ENCODE measurements around the gene CCDC127.
"Not testable (repeated sequence)": the region's sequence is repeated elsewhere in the genome, so short reads cannot be mapped to it uniquely, and the experiment has no call there.

Gene CCDC127

DNA sequence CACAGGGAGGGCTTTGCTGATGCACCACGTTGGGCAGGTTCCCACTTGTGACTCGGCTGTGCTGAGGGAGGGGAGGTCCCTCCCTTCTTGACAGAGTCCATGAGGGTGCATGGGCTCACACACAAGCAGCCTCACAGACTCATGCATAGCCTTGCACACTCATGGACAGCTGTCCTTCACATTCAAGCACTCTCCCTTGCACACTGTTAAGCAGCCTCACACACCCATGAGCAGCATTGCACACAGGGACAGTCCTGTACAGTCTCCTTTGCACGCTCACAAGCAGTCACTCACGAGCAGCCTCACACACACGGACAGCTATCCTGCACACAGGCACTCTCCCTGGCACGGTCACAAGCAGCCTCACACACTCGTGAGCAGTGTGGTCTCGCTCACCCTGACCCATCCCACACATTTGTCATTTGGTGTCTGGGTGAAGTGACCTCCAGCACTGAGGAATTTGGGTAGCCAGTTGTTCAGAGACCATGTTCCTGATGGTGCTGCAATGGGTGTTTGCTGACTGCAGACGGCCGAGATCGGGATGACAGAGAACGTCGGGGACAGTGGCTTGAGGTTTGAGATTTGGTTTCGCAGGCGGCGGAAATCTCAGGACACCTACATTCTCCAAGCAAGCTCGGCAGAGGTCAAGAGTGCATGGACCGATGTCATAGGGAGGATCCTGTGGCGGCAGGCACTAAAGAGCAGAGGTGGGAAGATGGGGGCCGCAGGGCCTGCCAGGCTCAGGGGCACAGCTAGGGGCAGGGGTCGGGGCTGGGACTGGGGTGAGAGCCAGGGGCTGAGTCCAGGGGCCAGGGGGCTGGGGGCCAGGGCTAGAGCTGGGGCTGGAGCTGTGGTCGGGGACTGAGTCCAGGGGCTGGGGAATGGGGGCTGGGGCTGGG lies 44.3 kb downstream of the CCDC127 start:
- DNase-seq (ENCODE audit: low read depth in 2 of 2, low spot score in 1 of 2), result no peak

DNA sequence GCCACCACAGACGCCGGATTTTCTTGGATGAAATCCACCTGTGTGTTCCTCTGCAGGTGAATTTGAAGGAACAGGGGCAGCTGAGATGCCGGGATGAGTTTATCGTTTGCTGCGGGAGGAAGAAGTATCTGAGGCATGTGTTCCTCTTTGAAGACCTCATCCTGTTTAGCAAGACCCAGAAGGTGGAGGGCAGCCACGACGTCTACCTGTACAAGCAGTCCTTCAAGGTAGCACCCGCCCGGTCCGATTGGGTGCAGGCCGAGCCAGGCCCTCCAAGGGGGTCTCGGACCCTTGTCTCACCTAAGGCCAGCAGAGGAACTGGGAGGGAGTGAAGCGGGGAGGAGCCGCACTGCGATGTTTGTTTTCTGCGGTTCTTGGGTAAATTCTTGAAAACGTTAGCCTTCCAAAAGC lies 45.1 kb downstream of the CCDC127 start:
- DNase-seq (ENCODE audit: low read depth in 2 of 2, low spot score in 1 of 2), result no peak

DNA sequence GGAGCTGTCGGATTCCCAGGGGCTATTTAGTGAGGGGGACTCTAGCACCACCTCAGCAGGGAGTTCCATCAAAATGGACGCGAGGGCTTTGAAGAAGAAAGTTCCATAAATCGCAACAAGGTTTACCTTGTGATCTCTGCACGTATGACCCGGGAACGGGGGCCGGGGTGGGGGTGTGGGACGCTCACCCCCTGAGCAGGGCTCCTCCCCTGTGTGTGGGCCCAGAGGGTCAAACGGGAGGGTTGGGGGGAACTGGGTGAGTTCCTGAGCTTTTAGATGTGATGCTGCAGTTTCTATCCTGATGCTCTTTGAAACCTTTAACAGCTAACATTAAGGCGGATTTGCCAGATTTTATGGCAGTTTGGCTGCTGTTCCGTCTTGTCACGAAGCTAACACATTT lies 45.5 kb downstream of the CCDC127 start:
- no peak for DNase-seq (ENCODE audit: low read depth in 2 of 2, low spot score in 1 of 2)

DNA sequence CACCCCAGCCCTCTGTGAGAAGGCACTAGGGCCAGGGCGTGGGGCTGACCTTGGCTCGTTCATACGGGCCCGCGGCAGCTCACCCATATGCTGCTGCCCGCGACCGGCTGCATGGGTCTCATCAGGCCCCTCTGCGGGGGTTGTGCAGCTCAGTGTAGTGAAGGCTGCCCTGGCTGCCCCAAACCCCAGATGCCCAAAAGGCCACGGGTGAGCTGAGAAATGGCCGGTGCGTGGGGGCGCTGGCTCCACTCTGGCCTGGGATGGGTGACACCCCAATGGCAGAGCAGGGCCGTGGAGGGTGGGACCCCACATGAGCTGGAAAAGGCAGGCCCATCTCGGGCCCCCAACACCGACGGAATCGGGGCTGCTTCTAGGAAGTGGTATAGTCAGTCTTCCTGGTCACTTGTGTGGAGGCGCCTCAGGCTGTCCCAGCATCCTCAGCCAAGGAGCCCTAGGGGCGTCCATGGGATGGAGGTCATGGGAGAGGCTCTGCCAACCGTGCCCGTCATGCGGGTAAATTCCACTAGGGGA lies 46.1 kb downstream of the CCDC127 start:
- no peak for DNase-seq (ENCODE audit: low read depth in 2 of 2, low spot score in 1 of 2)

DNA sequence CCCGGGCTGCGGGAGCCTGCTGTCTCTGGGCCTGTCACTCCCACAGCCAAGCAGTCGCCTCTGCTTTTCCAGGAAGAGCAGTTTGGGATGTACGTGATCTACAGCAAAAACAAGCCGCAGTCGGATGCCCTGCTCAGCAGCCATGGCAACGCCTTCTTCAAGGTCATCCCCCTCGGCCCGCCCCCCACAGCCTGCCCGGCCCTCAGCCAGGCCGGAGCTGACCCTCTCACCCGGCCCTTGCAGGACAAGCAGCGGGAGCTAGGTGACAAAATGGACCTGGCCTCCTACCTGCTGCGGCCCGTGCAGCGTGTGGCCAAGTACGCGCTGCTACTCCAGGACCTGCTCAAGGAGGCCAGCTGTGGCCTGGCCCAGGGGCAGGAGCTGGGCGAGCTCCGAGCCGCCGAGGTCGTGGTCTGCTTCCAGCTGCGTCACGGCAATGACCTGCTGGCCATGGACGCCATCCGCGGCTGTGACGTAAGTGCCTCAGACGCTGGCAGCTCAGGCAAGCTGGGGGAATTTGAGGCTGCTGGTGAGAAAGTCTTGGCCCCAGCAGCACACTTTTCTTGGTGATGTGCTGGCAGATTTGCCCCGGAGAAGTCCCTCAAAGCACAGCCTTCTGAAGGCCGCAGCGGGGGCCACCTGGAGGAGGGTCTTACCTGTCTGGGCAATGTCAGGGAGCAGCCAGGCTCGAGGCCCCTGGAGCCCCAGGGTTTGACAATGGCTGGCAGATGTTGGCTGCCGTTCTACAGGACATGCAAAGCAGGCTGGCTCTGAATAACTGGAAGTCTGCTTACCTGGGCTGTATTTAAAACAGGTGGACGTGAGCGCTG lies 46.8 kb downstream of the CCDC127 start:
- no peak for DNase-seq (ENCODE audit: low read depth in 2 of 2, low spot score in 1 of 2)

DNA sequence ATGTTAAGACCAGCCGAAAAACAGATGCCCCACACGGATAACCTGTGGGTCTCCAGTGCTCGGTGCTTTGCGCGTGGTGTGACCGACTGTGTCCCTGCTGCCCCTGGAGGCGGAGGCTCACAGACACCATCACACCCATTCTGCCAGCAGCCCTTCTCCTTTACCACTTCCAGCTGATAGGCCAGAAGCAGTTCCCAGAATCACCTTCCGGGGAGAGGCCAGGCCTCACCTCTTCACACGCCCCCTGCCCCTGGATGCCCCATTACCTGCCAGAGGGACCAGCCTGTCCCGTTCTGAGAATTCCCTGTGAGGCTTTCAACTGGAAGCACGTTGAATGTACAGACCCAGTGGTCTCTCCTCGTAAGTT lies 48.2 kb downstream of the CCDC127 start:
- DNase-seq (ENCODE audit: low read depth in 2 of 2, low spot score in 1 of 2), result no peak

DNA sequence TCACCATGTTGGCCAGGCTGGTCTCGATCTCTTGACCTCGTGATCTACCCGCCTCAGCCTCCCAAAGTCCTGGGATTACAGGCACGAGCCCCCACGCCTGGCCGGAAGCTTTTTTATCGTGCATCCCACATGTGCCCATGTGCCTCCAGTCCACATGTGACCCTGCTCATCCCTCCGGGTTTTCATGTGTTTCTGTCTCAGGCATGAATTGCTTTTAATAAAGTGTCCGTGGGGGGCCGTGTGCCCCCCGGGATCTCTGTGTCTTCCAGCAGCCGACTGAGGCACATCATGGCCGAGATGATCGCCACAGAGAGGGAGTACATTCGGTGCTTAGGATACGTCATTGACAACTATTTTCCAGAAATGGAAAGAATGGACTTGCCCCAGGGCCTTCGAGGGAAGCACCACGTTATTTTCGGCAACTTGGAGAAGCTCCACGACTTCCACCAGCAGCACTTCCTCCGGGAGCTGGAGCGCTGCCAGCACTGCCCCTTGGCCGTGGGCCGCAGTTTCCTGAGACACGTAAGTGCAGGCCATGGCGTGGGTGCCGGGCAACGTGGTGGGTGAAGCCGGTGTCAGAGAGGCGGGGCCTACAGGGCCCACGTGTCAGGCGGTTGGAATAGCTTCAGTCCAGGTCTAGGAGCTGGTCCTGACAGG lies 48.8 kb downstream of the CCDC127 start:
- DNase-seq (ENCODE audit: low read depth in 2 of 2, low spot score in 1 of 2), result no peak

DNA sequence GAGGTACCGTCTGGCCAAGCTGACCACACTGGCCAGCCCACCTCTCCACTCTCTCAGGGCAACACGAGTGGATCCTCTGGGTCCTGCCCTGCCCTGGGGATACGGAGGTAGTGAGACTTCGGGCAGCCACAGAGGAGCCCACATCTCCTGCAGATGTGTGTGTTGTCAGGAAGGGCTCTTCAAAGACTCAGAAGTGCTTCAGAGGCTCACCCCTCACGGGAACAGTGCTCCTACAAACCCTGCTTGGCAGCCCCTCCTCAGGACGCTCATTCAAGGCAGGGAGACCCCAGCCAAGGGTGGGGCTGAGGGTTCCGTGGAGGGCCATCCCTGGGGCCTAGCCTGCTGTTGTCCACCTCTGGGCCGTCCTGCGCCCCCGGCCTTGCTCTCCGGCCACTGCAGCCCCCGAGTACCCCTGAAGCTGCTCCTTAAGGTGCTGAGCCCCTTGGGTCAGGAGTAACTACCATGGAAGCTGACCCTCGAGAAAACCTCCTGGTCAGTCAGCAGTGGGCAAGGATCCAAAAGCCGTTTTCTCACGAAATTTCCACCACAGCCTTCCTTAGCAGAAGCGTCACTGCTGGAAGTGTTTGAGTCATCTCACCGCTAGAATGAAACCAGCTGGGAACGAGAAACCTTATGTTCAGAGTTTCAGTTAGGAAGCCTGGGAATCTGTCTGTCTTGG lies 49.8 kb downstream of the CCDC127 start:
- DNase-seq (ENCODE audit: low read depth in 2 of 2, low spot score in 1 of 2), result no peak

DNA sequence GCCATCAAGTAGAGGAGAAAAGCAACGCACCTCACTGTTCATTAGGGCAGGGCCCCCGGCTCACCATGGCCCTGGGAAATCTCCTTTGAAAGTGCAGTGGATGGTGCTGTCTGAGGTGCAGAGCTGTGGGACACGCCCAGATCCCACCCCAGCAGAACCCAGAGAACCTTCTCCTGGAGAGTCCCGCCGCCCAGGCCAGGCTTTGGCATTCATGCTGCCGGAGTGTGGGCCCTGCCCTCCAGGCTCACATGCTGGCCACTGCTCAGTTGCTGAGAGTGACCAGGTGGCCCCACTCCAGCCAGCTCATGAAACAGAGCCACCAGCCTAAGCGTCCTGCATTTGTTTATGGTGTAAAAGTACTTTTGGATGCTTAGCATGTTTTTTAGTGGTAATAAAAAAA lies 50.4 kb downstream of the CCDC127 start:
- DNase-seq (ENCODE audit: low read depth in 2 of 2, low spot score in 1 of 2), result no peak

DNA sequence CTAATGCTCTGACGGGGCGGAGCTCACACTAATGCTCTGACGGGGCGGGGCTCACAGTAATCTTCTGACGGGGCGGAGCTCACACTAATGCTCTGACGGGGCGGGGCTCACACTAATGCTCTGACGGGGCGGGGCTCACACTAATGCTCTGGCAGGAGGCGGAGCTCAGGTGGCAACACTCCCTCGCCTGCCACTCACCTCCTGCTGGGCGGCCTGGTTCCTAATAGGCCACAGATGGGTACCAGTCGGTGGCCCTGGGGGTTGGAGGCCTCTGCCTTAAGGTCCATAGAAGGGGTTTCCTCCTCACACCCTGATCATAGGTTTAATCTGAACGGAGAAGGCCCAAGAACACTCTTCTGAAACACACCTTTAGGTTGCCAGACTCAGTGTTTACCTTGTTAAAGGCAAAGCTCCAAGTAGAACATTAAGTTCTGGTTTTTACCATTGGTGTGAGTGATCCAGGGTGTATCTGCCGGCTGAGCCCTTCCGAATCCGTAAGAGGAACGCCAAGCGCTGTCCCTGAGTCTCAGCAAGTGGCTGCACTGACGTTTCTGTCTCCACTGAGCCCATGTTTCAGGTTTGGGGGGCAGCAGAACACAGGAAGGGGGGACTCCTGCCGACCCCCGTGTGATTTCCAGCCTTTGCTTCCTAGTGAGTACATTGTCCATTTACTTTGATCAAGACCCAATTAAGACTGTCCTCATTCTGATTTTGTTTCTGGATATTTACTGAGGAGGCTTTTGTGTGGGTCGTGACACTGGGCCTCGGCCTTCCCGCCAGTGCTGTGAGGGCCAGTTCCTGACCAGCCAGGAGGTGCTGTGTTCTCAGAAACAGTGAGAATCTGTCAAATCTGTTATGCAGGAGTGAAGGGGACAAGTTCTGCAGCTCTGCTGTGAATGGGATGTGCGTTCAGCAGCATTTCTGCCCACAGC lies 51.2 kb downstream of the CCDC127 start:
- no peak for DNase-seq (ENCODE audit: low read depth in 2 of 2, low spot score in 1 of 2)

DNA sequence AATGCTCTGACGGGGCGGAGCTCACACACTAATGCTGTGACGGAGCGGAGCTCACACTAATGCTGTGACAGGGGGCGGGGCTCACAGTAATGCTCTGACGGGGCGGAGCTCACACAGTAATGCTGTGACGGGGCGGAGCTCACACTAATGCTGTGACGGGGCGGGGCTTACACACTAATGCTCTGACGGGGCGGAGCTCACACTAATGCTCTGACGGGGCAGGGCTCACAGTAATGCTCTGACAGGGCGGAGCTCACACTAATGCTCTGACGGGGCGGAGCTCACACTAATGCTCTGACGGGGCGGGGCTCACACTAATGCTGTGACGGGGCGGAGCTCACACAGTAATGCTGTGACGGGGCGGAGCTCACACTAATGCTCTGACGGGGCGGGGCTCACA lies 53.2 kb downstream of the CCDC127 start:
- DNase-seq (ENCODE audit: low read depth in 2 of 2, low spot score in 1 of 2), result not testable (repeated sequence)

DNA sequence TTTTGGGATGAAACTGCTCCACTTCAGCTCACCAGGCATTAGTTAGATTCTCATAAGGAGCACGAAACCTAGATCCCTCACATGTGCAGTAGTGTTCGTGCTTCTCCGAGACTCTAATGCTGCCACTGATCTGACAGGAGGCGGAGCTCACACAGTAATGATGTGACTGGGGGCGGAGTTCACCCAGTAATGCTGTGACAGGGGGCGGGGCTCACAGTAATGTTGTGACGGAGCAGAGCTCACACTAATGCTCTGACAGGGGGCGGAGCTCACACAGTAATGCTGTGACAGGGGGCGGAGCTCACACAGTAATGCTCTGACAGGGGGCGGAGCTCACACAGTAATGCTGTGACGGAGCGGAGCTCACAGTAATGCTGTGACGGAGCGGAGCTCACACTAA lies 53.7 kb downstream of the CCDC127 start:
- no peak for DNase-seq (ENCODE audit: low read depth in 2 of 2, low spot score in 1 of 2)

DNA sequence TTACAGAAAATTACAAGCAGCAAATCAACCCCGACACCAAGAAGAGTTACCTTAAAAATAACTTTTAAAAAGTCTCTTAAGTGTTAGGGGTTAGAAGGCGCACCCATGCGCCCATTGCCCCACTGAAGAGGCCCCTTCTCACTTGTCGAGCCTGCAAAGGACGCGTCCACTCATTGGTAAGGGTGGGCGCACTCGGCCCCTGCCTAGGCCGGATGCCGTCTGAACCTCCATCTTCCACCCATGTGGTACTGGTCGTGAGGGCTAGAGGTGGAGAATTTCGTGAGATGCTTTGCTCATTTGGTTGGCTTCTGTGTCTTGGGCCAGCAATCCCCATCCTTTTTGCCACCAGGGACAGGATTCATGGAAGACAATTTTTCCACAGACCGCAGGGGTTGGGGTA lies 54.1 kb downstream of the CCDC127 start:
- DNase-seq (ENCODE audit: low read depth in 2 of 2, low spot score in 1 of 2), result no peak

DNA sequence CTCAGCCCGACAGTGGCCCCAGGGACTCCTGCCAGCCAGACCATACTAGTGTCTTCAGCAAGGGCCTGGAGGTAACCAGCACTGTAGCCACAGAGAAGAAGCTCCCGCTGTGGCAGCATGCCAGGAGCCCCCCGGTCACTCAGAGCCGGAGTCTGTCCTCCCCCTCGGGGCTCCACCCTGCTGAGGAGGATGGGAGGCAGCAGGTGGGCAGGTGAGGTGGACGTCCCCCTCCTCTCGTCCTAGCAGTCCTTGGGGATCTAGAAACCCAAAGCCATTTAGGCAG lies 54.7 kb downstream of the CCDC127 start:
- DNase-seq (ENCODE audit: low read depth in 2 of 2, low spot score in 1 of 2), result no peak

DNA sequence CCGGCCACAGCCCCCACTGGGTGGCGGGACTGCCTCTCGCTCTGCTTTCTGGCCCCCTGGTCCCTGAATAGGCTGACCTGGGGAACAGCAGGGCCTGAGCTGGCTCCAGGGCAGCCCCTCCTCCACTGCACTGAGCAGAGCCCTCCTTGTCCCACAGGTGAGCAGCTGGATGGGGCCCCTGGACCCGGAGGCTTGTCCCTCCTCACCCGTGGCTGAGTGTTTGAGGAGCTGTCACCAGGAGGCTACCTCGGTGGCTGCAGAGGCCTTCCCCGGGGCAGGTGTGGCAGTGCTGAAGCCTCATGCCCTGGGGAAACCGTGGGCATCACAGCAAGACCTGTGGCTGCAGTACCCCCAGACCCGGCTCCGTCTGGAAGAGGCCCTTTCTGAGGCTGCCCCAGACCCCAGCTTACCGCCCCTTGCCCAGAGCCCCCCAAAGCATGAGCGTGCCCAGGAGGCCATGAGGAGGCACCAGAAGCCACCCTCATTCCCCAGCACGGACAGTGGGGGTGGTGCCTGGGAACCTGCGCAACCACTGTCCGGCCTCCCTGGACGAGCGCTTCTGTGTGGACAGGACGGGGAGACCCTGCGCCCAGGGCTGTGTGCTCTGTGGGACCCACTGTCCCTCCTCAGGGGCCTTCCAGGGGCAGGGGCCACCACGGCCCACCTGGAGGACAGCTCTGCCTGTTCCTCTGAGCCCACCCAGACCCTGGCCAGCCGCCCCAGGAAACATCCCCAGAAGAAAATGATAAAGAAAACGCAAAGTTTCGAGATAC lies 55.2 kb downstream of the CCDC127 start:
- DNase-seq (ENCODE audit: low read depth in 2 of 2, low spot score in 1 of 2), result no peak

DNA sequence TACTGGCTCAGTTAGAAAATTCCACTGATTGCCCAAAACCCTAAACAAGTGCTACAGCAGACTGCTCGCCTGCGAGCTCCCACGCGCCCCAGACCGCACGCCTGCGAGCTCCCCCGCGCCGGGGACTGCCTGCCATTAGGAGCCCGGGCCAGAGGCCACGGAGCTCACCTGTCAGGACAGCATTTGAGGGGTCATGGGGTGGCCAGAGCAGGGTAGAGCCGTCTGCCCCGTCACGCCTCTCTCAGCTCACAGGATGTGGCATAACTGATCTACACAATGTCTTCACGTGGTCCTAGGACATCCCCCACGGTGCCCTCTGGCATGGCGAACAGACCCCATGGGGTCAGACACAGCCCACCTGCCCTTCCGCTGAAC lies 55.8 kb downstream of the CCDC127 start:
- DNase-seq (ENCODE audit: low read depth in 2 of 2, low spot score in 1 of 2), result no peak

DNA sequence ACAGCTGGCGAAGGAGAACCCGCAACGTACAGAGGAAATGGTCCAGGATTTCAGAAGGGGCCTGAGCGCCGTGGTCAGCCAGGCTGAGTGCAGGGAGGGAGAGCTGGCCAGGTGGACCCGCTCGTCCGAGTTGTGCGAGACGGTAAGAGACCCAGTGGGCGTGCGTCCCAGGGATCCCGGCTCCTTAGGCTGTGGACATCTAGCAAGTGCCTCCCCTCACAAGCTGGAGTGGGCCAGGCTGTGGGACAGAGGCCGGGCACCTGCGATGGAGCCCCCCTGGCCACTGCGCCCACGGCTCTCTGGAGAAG lies 56.2 kb downstream of the CCDC127 start:
- no peak for DNase-seq (ENCODE audit: low read depth in 2 of 2, low spot score in 1 of 2)

DNA sequence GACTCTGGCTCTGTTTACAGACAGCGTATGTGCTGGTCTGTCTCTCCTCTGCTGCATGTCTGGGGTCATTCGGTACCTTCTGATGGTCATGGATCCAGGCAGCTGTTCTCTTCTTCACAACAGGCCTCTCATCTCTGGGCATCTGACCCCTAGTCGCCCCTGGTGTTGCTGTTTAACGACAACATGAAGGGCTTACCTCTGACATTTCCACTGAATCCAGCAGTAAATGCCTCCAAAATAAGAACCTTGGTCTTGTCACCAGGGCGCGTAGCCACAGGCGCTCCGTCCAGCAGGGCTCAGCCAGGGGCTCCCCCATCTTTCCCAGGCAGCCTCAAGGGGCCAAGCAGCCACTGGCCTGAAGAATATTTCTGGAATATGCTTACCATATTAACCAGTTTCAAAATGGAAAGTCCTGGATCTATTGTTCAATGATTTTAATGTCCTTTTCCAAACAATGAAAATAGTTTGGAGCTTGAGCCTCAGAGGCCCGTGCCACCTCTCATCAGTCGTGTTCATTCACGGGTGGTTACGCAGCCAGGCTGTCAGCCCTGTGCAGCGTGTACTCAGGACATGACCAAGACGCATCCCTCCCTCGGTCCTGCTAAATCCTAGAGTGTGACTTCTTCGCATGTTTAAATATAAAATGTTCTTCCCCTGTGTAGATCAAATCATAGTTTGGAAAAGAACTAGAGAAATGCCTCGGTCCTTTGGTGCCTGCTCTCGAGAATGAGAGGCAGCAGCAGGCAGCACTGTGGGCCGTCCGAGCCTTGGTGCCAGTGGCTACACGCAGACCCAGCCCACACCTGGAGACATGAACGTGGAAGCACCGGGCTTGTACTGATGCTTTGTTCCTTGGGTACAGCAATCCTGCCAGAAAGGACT lies 56.8 kb downstream of the CCDC127 start:
- no peak for DNase-seq (ENCODE audit: low read depth in 2 of 2, low spot score in 1 of 2)

DNA sequence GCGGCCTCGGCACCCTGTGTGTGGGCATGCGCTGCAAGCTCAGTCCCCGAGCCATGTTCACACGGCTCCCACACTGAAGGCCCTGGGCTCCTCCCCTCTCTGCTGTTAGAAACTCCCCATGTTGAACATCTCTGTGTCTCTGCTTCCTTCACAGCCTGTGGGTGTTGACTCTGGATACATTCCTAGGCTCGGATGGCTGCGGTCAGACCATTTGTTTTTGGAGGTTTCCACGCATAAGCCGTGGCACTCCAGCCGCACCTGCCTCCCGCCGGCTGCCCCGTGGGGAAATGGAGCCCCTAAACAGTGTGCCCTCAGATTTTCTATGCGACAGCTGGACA lies 57.8 kb downstream of the CCDC127 start:
- DNase-seq (ENCODE audit: low read depth in 2 of 2, low spot score in 1 of 2), result no peak

All from stimulated activated CD8-positive, alpha-beta memory T cell treated with anti-CD3 and anti-CD28 coated beads, Interleukin-4, amount 100 ng/mL, for 1 hour (primary cell).